Psoas muscle (tissue), 8 donors: Measurements from ENCODE around the gene FARP1. TPM values are rescaled to one million over a fixed set of nuclear protein-coding genes. Genes with fewer than 3 reads are reported as not detected.
A peak's percentile ranks its signal among the peaks of the same experiment; 100 is the strongest.

Experiments
- ATAC-seq, 4 donors: fragments of 200-7000 bp; cut with Tn5 transposase; one replicate each; pipeline ENCODE4 v1.9.1; 2020; ENCODE audit warnings: moderate library complexity in 3 of 4, mild to moderate bottlenecking in 2 of 4
- DNase-seq, 2 donors: peaks; one replicate each; pipeline ENCODE4 v3.0.0-alpha.2; 2020
- H3K27ac ChIP-seq: fragments of 200-600 bp; one replicate; pipeline ENCODE4 v1.8.0; 2022
- H3K27me3 ChIP-seq, 3 donors: fragments of 200-600 bp in 1 of 3; one replicate each; pipeline versions ENCODE4 v1.6.1 to v1.8.0; 2013 to 2022; ENCODE audit warnings: low read length in 2 of 3, mild to moderate bottlenecking in 2 of 3, moderate library complexity in 1 of 3; ENCODE audit not compliant: insufficient read depth in 3 of 3
- H3K36me3 ChIP-seq, 2 donors: fragments of 200-600 bp in 1 of 2; one replicate each; pipeline versions ENCODE4 v1.6.1 to v1.8.0; 2013 to 2022; ENCODE audit warnings: low read depth in 1 of 2, mild to moderate bottlenecking in 1 of 2, moderate library complexity in 1 of 2; ENCODE audit not compliant: insufficient read depth in 1 of 2
- H3K4me1 ChIP-seq: fragments of 200-600 bp; one replicate; pipeline ENCODE4 v1.8.0; 2022
- H3K4me3 ChIP-seq: fragments of 200-600 bp; one replicate; pipeline ENCODE4 v1.8.0; 2022; ENCODE audit warnings: mild to moderate bottlenecking
- H3K9me3 ChIP-seq: fragments of 200-600 bp; one replicate; pipeline ENCODE4 v1.8.0; 2022
- WGBS, 3 donors: extraction: QIAGEN DNeasy Blood & Tissue Kit; methylation state at CpG; one replicate each; pipeline versions ENCODE4 v1.1.6 to v1.1.7; 2013; 5-methylcytosine and 5-hydroxymethylcytosine counted together
- intact Hi-C, 2 donors: fragments of 100-400 bp; cut with DNase I; formaldehyde crosslinking; loops; one replicate each; pipeline versions ENCODE4 v1.11.0 to v1.14.2; 2022
- polyA plus RNA-seq, 3 donors: library from polyadenylated mRNA; stranded (reverse); fragments of 200-250 nt; gene quantifications; one replicate each; pipeline ENCODE4 v1.2.3, GENCODE V29; 2013
- total RNA-seq, 4 donors: library from RNA; stranded (reverse); fragmentation: NEBNext Ultra II Directional in 2 of 4; extraction: Animal tissue kit (Norgen Biotek cat#: 25700) in 2 of 4; gene quantifications; one replicate each; pipeline versions ENCODE4 v1.2.1 to v1.2.4, GENCODE V29; 2021 to 2023
- TF ChIP-seq, protein P1 (sequence below): fragments of 200-600 bp; IDR thresholded peaks from one replicate; pipeline ENCODE4 v1.8.0; 2022; ENCODE audit warnings: antibody characterized with exemption
- donor health status: healthy with polysubstance abuse.
- donor health status: DM: no; HTN: no; CAD: no; lungs with moderate emphysema.
- donor health status: Bipolar disorder and iron deficiency.
- donor health status: healthy.
- donor health status: DM: yes; HTN: yes; CAD: no.
- donor health status: DM: no; HTN: no; CAD: no.
- donor health status: DM: no; HTN: no; CAD: no.
- donor health status: DM: yes; HTN: yes; CAD: no.

Gene FARP1
- total and polyA plus RNA-seq, 7 donors: 5.7 to 19.4 (median 9.2) TPM

DNA sequence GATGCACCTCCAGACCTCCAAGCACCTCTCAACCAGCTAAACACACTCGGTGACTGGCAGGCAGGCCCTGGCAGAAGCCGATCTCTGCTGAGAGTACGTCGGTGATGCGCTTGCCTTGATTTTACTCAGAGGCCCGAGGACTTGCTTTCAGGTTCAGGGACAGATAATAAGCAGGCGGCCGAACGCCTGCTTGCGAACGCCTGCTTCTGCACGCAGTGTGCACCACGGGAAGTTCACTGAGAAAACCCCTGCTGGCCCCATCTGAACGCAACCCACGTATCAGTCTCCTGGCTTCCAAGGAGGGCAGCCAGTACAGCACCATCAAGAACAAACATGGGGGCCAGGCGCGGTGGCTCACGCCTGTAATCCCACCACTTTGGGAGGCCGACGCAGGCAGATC, 326.0 kb downstream of the FARP1 start:
- ATAC-seq (no peak), DNase-seq (no peak)
- Histone ChIP-seq H3K9me3 (no peaks in the 10 kb centered on the region), H3K36me3 (peaks cover 0 to 38% of the 10 kb centered on the region in 2 donors), H3K27ac (no peak overlapping the region), H3K4me1 (peaks cover 11% of the 10 kb centered on the region), H3K4me3 (no peak overlapping the region), H3K27me3 (no peaks in the 10 kb centered on the region)
- intact Hi-C loops: loop anchor here in 1 of 2 donors (5.0 kb wide), 1 partner anchor 183 kb away; no protein-coding TSS in a partner anchor
- TF ChIP-seq, protein P1, sequence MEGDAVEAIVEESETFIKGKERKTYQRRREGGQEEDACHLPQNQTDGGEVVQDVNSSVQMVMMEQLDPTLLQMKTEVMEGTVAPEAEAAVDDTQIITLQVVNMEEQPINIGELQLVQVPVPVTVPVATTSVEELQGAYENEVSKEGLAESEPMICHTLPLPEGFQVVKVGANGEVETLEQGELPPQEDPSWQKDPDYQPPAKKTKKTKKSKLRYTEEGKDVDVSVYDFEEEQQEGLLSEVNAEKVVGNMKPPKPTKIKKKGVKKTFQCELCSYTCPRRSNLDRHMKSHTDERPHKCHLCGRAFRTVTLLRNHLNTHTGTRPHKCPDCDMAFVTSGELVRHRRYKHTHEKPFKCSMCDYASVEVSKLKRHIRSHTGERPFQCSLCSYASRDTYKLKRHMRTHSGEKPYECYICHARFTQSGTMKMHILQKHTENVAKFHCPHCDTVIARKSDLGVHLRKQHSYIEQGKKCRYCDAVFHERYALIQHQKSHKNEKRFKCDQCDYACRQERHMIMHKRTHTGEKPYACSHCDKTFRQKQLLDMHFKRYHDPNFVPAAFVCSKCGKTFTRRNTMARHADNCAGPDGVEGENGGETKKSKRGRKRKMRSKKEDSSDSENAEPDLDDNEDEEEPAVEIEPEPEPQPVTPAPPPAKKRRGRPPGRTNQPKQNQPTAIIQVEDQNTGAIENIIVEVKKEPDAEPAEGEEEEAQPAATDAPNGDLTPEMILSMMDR: no peak
- WGBS, 3 donors: 83 to 87% (median 83%) methylated on average over 20 of the region's 20 CpGs

DNA sequence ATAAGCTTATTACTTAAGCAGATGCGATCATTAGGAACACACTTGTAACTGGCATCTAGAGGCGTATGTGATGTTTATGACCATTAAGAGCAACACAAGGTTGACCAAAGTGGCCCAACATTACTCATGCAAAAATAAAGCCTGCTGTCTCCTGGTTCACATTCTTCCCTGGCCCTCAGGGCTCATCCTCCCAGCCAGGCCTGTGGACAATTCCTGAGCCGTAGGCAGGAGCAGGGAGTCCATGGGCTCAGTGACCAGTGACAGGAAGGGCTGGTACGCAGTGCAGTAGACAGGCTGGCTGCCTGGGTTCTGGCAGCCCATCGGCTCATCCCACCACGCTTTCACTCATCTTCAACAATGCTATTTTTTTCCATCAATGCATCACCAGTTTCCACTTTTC, 328.0 kb downstream of the FARP1 start:
- Histone ChIP-seq H3K9me3 (no peaks in the 10 kb centered on the region), H3K27me3 (no peaks in the 10 kb centered on the region), H3K27ac (no peak overlapping the region), H3K4me1 (peaks cover 11% of the 10 kb centered on the region), H3K4me3 (no peak overlapping the region), H3K36me3 (peaks cover 0 to 37% of the 10 kb centered on the region in 2 donors)
- DNase-seq (no peak), ATAC-seq (no peak)
- 76 to 79% (median 79%) methylated on average over 6 of the region's 6 CpGs for WGBS, 3 donors
- TF ChIP-seq, protein P1: no peak
- intact Hi-C loops: no loop called here

DNA sequence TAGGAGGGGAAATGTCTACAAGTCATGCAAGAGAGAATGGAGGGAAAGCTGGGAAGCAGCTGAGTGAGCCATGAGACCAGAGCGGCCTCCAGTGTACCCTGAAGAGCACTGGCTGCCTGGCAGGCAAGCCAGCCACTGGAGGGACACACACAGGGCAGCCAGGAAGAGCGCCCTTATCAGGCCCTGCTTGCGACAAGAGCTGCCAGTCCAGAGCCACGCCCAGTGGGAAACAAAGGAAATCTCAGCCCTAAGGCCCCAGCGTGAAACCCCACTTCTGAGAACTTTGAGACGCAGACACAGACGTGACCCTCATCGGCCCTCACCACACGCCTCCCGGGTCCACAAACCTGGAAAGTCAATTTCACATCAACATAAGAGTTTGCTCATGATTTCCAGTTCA, 329.0 kb downstream of the FARP1 start:
- no peak for DNase-seq
- Histone ChIP-seq H3K27me3 (no peaks in the 10 kb centered on the region), H3K9me3 (no peaks in the 10 kb centered on the region), H3K36me3 (peaks cover 0 to 33% of the 10 kb centered on the region in 2 donors), H3K4me3 (no peak overlapping the region), H3K27ac (no peak overlapping the region), H3K4me1 (peaks cover 18% of the 10 kb centered on the region)
- no peak for ATAC-seq
- intact Hi-C loops: no loop called here
- WGBS, 3 donors: 82 to 89% (median 85%) methylated on average over 10 of the region's 10 CpGs
- TF ChIP-seq, protein P1: no peak

DNA sequence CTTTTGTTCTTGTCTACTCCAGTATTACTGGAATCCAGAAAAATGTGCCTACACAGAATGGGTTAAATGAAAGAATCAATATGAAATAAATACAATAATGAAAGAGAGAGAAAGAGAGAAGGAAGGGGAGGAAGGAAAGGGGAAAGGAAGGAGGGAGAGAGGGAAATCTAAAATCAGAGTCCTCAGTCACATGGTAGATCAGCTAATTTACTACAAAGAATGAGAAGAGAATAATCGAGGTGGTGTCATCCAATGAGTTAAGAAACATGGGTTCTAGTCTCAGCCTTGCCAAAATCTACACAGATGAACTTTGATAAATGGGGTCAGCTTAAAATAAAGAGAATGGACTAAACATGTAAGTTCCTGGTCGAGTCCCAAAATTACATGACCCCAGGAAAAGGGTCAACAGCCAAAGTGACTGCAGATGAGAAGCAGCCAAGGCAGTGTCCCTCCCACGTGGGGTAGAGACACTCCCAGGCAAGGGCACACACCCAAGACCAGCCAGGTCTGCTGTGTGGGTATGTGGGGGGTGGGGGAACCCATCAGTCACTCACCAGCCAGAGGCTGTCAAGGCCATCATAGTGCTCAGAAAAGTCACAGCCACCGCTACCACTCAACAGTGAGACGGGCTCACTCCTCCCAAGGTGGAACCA, 330.4 kb downstream of the FARP1 start:
- TF ChIP-seq, protein P1: no peak
- WGBS, 3 donors: 59 to 75% (median 71%) methylated on average over 5 of the region's 5 CpGs
- ATAC-seq: peak in 1 of 4 donors; percentile 45
- intact Hi-C loops: no loop called here
- no peak for DNase-seq
- H3K27me3 ChIP-seq: no peaks in the 10 kb centered on the region
- no peak overlapping the region for H3K27ac ChIP-seq
- no peaks in the 10 kb centered on the region for H3K9me3 ChIP-seq
- H3K4me3 ChIP-seq: no peak overlapping the region
- peaks cover 0 to 33% of the 10 kb centered on the region in 2 donors for H3K36me3 ChIP-seq
- H3K4me1 ChIP-seq: peaks cover 16% of the 10 kb centered on the region

DNA sequence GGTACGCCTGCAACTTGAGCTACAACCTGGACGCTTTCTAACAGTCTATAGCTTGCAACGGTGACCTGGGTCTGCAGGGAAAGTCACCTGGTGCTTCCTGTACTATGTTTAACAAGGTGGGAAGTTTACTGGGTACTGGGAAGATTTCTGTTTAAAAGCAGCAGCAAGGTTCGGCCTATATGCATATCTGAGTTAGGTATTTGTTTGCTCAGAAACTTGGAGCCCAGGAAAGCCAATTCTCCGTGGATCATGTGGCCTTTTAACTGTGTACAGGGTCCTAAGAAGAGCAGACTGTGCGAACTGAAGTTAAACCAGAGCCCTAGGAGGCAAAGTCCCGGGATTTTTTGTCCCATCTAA, 330.9 kb downstream of the FARP1 start:
- no peak overlapping the region for H3K27ac ChIP-seq
- peaks cover 11% of the 10 kb centered on the region for H3K4me1 ChIP-seq
- peaks cover 0 to 33% of the 10 kb centered on the region in 2 donors for H3K36me3 ChIP-seq
- 76 to 89% (median 79%) methylated on average over 7 of the region's 7 CpGs for WGBS, 3 donors
- H3K4me3 ChIP-seq: no peak overlapping the region
- no peaks in the 10 kb centered on the region for H3K9me3 ChIP-seq
- DNase-seq (no peak), ATAC-seq (no peak)
- H3K27me3 ChIP-seq: no peaks in the 10 kb centered on the region
- TF ChIP-seq, protein P1: no peak
- intact Hi-C loops: no loop called here
